ENCODE results near the gene TLCD3A.

- TF ChIP-seq CTCF (IDR thresholded peaks at IDR 0.05): no peak
- TF ChIP-seq NR1H2 (CRISPR knock-in tag; IDR thresholded peaks at IDR 0.05): no peak
- TF ChIP-seq ZNF416 (CRISPR knock-in tag; IDR thresholded peaks at IDR 0.05): no peak
- TF ChIP-seq, protein P1, sequence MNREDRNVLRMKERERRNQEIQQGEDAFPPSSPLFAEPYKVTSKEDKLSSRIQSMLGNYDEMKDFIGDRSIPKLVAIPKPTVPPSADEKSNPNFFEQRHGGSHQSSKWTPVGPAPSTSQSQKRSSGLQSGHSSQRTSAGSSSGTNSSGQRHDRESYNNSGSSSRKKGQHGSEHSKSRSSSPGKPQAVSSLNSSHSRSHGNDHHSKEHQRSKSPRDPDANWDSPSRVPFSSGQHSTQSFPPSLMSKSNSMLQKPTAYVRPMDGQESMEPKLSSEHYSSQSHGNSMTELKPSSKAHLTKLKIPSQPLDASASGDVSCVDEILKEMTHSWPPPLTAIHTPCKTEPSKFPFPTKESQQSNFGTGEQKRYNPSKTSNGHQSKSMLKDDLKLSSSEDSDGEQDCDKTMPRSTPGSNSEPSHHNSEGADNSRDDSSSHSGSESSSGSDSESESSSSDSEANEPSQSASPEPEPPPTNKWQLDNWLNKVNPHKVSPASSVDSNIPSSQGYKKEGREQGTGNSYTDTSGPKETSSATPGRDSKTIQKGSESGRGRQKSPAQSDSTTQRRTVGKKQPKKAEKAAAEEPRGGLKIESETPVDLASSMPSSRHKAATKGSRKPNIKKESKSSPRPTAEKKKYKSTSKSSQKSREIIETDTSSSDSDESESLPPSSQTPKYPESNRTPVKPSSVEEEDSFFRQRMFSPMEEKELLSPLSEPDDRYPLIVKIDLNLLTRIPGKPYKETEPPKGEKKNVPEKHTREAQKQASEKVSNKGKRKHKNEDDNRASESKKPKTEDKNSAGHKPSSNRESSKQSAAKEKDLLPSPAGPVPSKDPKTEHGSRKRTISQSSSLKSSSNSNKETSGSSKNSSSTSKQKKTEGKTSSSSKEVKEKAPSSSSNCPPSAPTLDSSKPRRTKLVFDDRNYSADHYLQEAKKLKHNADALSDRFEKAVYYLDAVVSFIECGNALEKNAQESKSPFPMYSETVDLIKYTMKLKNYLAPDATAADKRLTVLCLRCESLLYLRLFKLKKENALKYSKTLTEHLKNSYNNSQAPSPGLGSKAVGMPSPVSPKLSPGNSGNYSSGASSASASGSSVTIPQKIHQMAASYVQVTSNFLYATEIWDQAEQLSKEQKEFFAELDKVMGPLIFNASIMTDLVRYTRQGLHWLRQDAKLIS (CRISPR knock-in tag; IDR thresholded peaks at IDR 0.05; ENCODE audit: borderline replicate concordance): no peak
Observed at GRCh38 chr17:708132-708531, 24.3 kb upstream of the TLCD3A start.

Data from WTC11 (cell line).